GM23248 (cell line): ENCODE measurements around the gene L3MBTL1.

ENCODE experiments used
- EZH2 ChIP-seq: fragments of 200-600 bp; sonication (generic); IDR thresholded peaks from 2 replicates; pipeline ENCODE4 v1.6.1; 2018; ENCODE audit warnings: antibody characterized with exemption, mild to moderate bottlenecking; ENCODE audit not compliant: insufficient read depth, poor library complexity, severe bottlenecking
- EZH2phosphoT487 ChIP-seq: fragments of 200-600 bp; sonication (generic); IDR thresholded peaks from 2 replicates; pipeline ENCODE4 v1.6.1; 2018; ENCODE audit warnings: antibody characterized with exemption, moderate library complexity, mild to moderate bottlenecking, low read depth; ENCODE audit not compliant: insufficient read depth

DNA sequence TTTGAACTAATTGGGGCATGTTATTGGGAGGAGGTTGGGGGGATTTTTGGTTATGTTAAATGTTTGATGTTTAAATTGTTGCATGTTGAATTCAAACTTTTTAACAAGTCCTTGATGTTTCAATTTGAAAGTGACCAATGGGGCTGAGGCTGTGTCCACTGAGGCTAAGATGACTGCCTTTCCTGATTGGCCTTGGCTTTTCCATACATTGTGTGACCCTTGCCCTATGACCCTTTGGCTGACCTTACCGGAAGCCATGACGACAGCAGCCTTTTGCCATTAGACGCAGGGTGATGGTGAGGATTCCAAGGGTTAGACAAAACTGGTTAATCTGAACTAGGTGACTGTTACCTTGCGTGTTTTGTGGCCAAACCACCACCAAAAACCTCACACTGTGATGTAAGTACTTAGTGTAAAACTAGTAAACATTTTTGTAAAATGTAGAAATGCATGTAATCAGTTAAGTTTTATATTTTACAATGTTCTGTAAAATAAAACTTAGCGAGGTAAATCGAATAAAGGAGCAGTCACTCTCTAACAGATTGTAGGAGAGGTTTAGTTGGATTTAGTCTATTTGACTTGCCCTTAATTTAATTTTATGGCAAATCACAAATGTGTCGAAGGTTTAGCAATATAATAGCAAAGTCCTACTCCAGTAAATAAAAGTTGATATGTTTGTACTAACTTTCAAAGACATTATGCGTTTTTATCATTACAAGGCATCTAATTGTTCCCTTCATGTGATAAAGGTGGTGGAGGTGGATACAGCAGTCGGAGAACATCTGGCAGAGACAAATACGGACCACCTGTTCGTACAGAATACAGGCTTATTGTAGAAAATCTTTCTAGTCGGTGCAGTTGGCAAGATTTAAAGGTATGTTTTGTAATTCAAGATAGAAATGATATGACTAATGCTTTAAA, 48.2 kb upstream of the L3MBTL1 start:
- TF ChIP-seq EZH2, result no peak
- TF ChIP-seq EZH2phosphoT487, result no peak
